Uterus (tissue), 2 donors: ENCODE measurements around the gene ST6GAL2.

Experiments used
- POLR2A ChIP-seq, 2 donors: fragments of 450-650 bp; IDR thresholded peaks; one replicate each; pipeline ENCODE4 v1.6.1; 2016; ENCODE audit warnings: antibody characterized with exemption in 2 of 2, mild to moderate bottlenecking in 1 of 2, moderate library complexity in 1 of 2
- TF ChIP-seq, protein P1 (sequence below), 4 experiments: fragments of 200-600 bp in 2 of 4; fragments of 450-650 bp in 2 of 4; sonication (generic) in 2 of 4; IDR thresholded peaks; one replicate each; pipeline ENCODE4 v1.5.1; 2016 to 2019; ENCODE audit warnings: antibody characterized with exemption in 4 of 4, mild to moderate bottlenecking in 2 of 4, moderate library complexity in 1 of 4

GRCh38 chr2:106866641-106867040 is 19.3 kb downstream of the ST6GAL2 start:
- TF ChIP-seq, protein P1, sequence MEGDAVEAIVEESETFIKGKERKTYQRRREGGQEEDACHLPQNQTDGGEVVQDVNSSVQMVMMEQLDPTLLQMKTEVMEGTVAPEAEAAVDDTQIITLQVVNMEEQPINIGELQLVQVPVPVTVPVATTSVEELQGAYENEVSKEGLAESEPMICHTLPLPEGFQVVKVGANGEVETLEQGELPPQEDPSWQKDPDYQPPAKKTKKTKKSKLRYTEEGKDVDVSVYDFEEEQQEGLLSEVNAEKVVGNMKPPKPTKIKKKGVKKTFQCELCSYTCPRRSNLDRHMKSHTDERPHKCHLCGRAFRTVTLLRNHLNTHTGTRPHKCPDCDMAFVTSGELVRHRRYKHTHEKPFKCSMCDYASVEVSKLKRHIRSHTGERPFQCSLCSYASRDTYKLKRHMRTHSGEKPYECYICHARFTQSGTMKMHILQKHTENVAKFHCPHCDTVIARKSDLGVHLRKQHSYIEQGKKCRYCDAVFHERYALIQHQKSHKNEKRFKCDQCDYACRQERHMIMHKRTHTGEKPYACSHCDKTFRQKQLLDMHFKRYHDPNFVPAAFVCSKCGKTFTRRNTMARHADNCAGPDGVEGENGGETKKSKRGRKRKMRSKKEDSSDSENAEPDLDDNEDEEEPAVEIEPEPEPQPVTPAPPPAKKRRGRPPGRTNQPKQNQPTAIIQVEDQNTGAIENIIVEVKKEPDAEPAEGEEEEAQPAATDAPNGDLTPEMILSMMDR (IDR thresholded peaks at IDR 0.05), result no peak
- TF ChIP-seq POLR2A (IDR thresholded peaks at IDR 0.05), result no peak
